ENCODE measurements around the gene CACNA1I.

DNA sequence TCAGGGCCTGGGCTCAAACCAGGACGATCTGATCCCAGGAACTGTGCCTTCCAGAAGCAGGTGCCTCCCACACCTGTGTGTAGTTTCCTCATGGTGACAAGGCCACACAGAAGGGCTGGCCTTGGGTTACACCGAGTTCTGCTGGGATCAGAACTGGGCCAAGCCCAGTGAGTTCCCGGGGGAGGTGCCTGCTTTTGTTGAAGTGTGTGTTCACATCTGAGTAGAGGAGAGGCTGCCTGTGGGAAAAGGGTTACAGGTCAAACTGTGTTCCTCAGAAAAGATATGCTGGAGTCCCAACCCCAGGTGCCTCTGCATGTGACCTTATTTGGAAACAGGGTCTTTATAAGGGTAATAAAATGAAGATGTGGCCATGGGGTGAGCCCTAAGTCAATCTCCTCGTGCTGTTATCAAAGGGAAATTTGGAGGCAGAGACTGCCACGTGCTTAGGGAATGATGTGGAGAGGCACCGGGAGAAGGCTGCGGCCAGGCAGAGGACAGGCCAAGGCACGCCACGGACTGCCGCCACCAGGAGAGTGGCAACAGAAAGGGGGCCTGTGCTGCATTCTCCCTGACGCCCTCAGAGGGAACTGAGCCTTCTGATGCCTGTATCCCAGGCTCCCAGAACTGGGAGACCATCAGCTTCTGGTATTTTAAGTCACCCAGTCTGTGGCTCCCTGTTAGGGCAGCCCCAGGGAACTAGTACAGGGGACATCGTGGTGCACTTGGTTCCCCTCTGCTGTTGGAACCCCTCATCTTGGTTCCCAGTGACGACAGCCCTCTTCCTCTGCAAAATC, 158.8 kb downstream of the CACNA1I start:
- TF ChIP-seq, protein P1, sequence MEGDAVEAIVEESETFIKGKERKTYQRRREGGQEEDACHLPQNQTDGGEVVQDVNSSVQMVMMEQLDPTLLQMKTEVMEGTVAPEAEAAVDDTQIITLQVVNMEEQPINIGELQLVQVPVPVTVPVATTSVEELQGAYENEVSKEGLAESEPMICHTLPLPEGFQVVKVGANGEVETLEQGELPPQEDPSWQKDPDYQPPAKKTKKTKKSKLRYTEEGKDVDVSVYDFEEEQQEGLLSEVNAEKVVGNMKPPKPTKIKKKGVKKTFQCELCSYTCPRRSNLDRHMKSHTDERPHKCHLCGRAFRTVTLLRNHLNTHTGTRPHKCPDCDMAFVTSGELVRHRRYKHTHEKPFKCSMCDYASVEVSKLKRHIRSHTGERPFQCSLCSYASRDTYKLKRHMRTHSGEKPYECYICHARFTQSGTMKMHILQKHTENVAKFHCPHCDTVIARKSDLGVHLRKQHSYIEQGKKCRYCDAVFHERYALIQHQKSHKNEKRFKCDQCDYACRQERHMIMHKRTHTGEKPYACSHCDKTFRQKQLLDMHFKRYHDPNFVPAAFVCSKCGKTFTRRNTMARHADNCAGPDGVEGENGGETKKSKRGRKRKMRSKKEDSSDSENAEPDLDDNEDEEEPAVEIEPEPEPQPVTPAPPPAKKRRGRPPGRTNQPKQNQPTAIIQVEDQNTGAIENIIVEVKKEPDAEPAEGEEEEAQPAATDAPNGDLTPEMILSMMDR (conservative IDR thresholded peaks at IDR 0.05; ENCODE audit: low read depth in 2 of 2) = no peak
- TF ChIP-seq, protein P2, sequence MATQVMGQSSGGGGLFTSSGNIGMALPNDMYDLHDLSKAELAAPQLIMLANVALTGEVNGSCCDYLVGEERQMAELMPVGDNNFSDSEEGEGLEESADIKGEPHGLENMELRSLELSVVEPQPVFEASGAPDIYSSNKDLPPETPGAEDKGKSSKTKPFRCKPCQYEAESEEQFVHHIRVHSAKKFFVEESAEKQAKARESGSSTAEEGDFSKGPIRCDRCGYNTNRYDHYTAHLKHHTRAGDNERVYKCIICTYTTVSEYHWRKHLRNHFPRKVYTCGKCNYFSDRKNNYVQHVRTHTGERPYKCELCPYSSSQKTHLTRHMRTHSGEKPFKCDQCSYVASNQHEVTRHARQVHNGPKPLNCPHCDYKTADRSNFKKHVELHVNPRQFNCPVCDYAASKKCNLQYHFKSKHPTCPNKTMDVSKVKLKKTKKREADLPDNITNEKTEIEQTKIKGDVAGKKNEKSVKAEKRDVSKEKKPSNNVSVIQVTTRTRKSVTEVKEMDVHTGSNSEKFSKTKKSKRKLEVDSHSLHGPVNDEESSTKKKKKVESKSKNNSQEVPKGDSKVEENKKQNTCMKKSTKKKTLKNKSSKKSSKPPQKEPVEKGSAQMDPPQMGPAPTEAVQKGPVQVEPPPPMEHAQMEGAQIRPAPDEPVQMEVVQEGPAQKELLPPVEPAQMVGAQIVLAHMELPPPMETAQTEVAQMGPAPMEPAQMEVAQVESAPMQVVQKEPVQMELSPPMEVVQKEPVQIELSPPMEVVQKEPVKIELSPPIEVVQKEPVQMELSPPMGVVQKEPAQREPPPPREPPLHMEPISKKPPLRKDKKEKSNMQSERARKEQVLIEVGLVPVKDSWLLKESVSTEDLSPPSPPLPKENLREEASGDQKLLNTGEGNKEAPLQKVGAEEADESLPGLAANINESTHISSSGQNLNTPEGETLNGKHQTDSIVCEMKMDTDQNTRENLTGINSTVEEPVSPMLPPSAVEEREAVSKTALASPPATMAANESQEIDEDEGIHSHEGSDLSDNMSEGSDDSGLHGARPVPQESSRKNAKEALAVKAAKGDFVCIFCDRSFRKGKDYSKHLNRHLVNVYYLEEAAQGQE (IDR thresholded peaks at IDR 0.05; ENCODE audit: unreplicated experiment) = no peak
- TF ChIP-seq POLR2AphosphoS5 (IDR thresholded peaks at IDR 0.05; ENCODE audit: low read depth) = no peak
- TF ChIP-seq EZH2 (IDR thresholded peaks at IDR 0.05; ENCODE audit: low read depth, unreplicated experiment) = no peak
- TF ChIP-seq EZH2phosphoT487 (IDR thresholded peaks at IDR 0.05; ENCODE audit: unreplicated experiment) = no peak
- no peak for TF ChIP-seq JUNB (IDR thresholded peaks at IDR 0.05; ENCODE audit: unreplicated experiment)
- no peak for TF ChIP-seq NANOG (IDR thresholded peaks at IDR 0.05; ENCODE audit: borderline replicate concordance)
- no peak for TF ChIP-seq CREB1 (CRISPR knock-in tag; IDR thresholded peaks at IDR 0.05; ENCODE audit: low read depth)
- TF ChIP-seq STAT1 (IDR thresholded peaks at IDR 0.05; ENCODE audit: unreplicated experiment) = no peak
- no peak for TF ChIP-seq ZNF331 (CRISPR knock-in tag; IDR thresholded peaks at IDR 0.05; ENCODE audit: low read depth)
- TF ChIP-seq, protein P3, sequence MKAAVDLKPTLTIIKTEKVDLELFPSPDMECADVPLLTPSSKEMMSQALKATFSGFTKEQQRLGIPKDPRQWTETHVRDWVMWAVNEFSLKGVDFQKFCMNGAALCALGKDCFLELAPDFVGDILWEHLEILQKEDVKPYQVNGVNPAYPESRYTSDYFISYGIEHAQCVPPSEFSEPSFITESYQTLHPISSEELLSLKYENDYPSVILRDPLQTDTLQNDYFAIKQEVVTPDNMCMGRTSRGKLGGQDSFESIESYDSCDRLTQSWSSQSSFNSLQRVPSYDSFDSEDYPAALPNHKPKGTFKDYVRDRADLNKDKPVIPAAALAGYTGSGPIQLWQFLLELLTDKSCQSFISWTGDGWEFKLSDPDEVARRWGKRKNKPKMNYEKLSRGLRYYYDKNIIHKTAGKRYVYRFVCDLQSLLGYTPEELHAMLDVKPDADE (IDR thresholded peaks at IDR 0.05) = no peak
- TF ChIP-seq, protein P4, sequence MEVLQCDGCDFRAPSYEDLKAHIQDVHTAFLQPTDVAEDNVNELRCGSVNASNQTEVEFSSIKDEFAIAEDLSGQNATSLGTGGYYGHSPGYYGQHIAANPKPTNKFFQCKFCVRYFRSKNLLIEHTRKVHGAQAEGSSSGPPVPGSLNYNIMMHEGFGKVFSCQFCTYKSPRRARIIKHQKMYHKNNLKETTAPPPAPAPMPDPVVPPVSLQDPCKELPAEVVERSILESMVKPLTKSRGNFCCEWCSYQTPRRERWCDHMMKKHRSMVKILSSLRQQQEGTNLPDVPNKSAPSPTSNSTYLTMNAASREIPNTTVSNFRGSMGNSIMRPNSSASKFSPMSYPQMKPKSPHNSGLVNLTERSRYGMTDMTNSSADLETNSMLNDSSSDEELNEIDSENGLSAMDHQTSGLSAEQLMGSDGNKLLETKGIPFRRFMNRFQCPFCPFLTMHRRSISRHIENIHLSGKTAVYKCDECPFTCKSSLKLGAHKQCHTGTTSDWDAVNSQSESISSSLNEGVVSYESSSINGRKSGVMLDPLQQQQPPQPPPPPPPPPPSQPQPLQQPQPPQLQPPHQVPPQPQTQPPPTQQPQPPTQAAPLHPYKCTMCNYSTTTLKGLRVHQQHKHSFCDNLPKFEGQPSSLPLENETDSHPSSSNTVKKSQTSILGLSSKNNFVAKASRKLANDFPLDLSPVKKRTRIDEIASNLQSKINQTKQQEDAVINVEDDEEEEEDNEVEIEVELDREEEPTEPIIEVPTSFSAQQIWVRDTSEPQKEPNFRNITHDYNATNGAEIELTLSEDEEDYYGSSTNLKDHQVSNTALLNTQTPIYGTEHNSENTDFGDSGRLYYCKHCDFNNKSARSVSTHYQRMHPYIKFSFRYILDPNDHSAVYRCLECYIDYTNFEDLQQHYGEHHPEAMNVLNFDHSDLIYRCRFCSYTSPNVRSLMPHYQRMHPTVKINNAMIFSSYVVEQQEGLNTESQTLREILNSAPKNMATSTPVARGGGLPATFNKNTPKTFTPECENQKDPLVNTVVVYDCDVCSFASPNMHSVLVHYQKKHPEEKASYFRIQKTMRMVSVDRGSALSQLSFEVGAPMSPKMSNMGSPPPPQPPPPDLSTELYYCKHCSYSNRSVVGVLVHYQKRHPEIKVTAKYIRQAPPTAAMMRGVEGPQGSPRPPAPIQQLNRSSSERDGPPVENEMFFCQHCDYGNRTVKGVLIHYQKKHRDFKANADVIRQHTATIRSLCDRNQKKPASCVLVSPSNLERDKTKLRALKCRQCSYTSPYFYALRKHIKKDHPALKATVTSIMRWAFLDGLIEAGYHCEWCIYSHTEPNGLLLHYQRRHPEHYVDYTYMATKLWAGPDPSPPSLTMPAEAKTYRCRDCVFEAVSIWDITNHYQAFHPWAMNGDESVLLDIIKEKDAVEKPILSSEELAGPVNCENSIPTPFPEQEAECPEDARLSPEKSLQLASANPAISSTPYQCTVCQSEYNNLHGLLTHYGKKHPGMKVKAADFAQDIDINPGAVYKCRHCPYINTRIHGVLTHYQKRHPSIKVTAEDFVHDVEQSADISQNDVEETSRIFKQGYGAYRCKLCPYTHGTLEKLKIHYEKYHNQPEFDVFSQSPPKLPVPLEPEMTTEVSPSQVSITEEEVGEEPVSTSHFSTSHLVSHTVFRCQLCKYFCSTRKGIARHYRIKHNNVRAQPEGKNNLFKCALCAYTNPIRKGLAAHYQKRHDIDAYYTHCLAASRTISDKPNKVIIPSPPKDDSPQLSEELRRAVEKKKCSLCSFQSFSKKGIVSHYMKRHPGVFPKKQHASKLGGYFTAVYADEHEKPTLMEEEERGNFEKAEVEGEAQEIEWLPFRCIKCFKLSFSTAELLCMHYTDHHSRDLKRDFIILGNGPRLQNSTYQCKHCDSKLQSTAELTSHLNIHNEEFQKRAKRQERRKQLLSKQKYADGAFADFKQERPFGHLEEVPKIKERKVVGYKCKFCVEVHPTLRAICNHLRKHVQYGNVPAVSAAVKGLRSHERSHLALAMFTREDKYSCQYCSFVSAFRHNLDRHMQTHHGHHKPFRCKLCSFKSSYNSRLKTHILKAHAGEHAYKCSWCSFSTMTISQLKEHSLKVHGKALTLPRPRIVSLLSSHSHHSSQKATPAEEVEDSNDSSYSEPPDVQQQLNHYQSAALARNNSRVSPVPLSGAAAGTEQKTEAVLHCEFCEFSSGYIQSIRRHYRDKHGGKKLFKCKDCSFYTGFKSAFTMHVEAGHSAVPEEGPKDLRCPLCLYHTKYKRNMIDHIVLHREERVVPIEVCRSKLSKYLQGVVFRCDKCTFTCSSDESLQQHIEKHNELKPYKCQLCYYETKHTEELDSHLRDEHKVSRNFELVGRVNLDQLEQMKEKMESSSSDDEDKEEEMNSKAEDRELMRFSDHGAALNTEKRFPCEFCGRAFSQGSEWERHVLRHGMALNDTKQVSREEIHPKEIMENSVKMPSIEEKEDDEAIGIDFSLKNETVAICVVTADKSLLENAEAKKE (CRISPR knock-in tag; IDR thresholded peaks at IDR 0.05) = no peak

Measured in GM23338 (cell line).